Activated CD8-positive, alpha-beta T cell treated with anti-CD3 and anti-CD28 coated beads for 36 hours (primary cell): Measurements from ENCODE around the gene CACNA1B. TPM values are rescaled to one million over a fixed set of nuclear protein-coding genes. Genes with fewer than 3 reads are reported as not detected.

Experiments used
- ATAC-seq: fragments of 200-7000 bp; cut with Tn5 transposase; one replicate; pipeline ENCODE4 v1.10.0; 2021; ENCODE audit warnings: mild to moderate bottlenecking, moderate library complexity
- CTCF ChIA-PET: fragments of 350-600 bp; sonication (Branson Sonifier 250); formaldehyde crosslinking; loops from one replicate; lab custom pipeline; 2021; ENCODE audit warnings: antibody characterized with exemption; lab: Charles Lee
- POLR2A ChIA-PET: fragments of 350-600 bp; sonication (Branson Sonifier 250); formaldehyde crosslinking; loops from one replicate; lab custom pipeline; 2021; ENCODE audit warnings: antibody characterized with exemption; lab: Charles Lee
- DNase-seq: peaks from one replicate; pipeline ENCODE4 v3.0.0-alpha.2; 2020
- H3K27ac Mint-ChIP-seq: one replicate; pipeline ENCODE4 v1.8.0; 2021; ENCODE audit warnings: mild to moderate bottlenecking, mixed read lengths
- H3K27me3 Mint-ChIP-seq: one replicate; pipeline ENCODE4 v1.8.0; 2021; ENCODE audit warnings: mixed read lengths
- H3K36me3 Mint-ChIP-seq: one replicate; pipeline ENCODE4 v1.8.0; 2021; ENCODE audit warnings: low read depth, mixed read lengths
- H3K4me1 Mint-ChIP-seq: one replicate; pipeline ENCODE4 v1.8.0; 2021; ENCODE audit warnings: low read depth, mixed read lengths
- H3K4me3 Mint-ChIP-seq: one replicate; pipeline ENCODE4 v1.8.0; 2021; ENCODE audit warnings: mild to moderate bottlenecking, moderate library complexity, mixed read lengths
- H3K9me3 Mint-ChIP-seq: one replicate; pipeline ENCODE4 v1.8.0; 2021; ENCODE audit warnings: mixed read lengths
- intact Hi-C: fragments of 100-400 bp; cut with micrococcal nuclease; formaldehyde crosslinking; loops from one replicate; pipeline ENCODE4 v1.10.0; 2022
- total RNA-seq, 2 experiments: library from RNA; stranded (reverse); gene quantifications; one replicate each; pipeline ENCODE4 v1.2.3, GENCODE V29; 2021
- TF ChIP-seq, protein P1 (sequence below): fragments of 200-600 bp; IDR thresholded peaks from one replicate; pipeline ENCODE4 v1.8.0; 2022; ENCODE audit warnings: antibody characterized with exemption, mild to moderate bottlenecking

The CACNA1B gene
- total RNA-seq, 2 experiments from 2014 or later = not detected

DNA sequence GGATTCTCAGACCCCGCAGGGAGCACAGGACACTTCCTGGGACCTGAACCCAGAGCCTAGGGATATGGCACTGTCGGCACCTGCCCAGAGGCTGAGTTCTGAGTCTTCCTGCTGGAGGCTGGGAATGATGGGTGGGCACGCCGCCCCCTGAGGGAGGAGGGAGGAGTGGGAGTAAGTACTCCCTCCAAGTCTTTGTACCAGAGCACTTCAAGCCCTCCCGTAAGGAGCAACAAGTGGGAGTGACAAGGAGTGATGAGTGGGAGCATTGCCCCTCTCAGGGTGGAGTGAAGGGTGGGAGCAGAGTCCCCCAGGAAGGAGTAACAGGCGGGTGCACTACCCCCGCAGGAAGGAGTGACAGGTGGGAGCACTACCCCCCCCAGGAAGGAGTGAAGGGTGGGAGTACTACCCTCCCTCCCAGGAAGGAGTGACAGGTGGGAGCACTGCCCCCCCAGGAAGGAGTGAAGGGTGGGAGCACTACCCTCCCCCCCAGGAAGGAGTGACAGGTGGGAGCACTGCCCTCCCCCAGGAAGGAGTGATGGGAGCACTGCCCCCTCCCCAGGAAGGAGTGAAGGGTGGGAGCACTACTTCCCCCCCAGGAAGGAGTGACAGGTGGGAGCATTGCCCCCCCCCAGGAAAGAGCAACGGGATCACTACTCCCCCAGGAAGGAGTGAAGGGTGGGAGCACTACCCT, 100.1 kb downstream of the CACNA1B start:
- ChIA-PET POLR2A (no interaction called here), CTCF (no interaction called here)
- Mint-ChIP-seq H3K4me1 (no peaks in the 10 kb centered on the region), H3K27ac (no peak overlapping the region), H3K9me3 (no peaks in the 10 kb centered on the region), H3K27me3 (no peaks in the 10 kb centered on the region), H3K36me3 (no peaks in the 10 kb centered on the region), H3K4me3 (no peak overlapping the region)
- DNase-seq (no peak), ATAC-seq (no peak)
- intact Hi-C loops = no loop called here
- TF ChIP-seq, protein P1, sequence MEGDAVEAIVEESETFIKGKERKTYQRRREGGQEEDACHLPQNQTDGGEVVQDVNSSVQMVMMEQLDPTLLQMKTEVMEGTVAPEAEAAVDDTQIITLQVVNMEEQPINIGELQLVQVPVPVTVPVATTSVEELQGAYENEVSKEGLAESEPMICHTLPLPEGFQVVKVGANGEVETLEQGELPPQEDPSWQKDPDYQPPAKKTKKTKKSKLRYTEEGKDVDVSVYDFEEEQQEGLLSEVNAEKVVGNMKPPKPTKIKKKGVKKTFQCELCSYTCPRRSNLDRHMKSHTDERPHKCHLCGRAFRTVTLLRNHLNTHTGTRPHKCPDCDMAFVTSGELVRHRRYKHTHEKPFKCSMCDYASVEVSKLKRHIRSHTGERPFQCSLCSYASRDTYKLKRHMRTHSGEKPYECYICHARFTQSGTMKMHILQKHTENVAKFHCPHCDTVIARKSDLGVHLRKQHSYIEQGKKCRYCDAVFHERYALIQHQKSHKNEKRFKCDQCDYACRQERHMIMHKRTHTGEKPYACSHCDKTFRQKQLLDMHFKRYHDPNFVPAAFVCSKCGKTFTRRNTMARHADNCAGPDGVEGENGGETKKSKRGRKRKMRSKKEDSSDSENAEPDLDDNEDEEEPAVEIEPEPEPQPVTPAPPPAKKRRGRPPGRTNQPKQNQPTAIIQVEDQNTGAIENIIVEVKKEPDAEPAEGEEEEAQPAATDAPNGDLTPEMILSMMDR = no peak

DNA sequence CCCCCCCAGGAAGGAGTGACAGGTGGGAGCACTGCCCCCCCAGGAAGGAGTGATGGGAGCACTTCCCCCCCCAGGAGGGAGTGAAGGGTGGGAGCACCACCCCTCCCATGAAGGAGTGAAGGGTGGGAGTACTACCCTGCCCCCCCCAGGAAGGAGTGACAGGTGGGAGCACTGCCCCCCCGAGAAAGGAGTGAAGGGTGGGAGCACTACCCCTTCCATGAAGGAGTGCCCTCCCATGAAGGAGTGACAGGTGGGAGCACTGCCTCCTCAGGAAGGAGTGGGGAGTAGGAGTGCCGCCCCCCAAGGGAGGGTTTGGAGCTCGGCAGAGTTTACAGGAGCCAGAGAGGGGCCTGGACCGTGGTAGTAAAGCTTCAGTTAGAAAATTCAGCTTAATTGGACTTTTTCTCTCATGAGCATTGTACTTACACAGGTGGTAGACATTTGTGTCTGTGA, 100.7 kb downstream of the CACNA1B start:
- ChIA-PET CTCF (no interaction called here), POLR2A (no interaction called here)
- ATAC-seq (no peak), DNase-seq (no peak)
- Mint-ChIP-seq H3K36me3 (no peaks in the 10 kb centered on the region), H3K27ac (no peak overlapping the region), H3K4me1 (no peaks in the 10 kb centered on the region), H3K4me3 (no peak overlapping the region), H3K9me3 (no peaks in the 10 kb centered on the region), H3K27me3 (peaks cover under 1% of the 10 kb centered on the region)
- TF ChIP-seq, protein P1 = no peak
- intact Hi-C loops = no loop called here

DNA sequence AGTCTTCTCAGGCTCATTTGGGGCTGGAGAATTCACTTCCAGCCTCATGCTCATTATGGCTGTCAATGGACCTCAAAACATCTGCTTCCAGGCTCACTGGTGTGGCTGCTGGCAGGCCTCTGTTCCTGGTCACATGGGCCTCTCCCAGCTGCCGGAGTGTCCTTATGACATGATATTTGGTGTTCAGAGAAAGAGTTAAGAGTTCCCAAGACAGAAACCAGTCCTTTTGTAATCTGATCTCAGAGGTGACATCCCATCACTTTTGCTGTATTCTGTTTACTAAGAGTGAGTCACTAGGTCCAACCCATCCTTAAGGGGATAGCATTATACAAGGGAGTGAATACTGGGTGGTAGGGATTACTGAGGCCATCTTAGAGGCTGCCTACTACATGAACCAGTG, 104.6 kb downstream of the CACNA1B start:
- ATAC-seq (no peak), DNase-seq (no peak)
- H3K27ac Mint-ChIP-seq = no peak overlapping the region
- intact Hi-C loops = no loop called here
- H3K36me3 Mint-ChIP-seq = no peaks in the 10 kb centered on the region
- TF ChIP-seq, protein P1 = no peak
- no peak overlapping the region for H3K4me3 Mint-ChIP-seq
- POLR2A ChIA-PET = no interaction called here
- peaks cover 10% of the 10 kb centered on the region for H3K27me3 Mint-ChIP-seq
- no peaks in the 10 kb centered on the region for H3K9me3 Mint-ChIP-seq
- CTCF ChIA-PET = no interaction called here
- H3K4me1 Mint-ChIP-seq = no peaks in the 10 kb centered on the region

DNA sequence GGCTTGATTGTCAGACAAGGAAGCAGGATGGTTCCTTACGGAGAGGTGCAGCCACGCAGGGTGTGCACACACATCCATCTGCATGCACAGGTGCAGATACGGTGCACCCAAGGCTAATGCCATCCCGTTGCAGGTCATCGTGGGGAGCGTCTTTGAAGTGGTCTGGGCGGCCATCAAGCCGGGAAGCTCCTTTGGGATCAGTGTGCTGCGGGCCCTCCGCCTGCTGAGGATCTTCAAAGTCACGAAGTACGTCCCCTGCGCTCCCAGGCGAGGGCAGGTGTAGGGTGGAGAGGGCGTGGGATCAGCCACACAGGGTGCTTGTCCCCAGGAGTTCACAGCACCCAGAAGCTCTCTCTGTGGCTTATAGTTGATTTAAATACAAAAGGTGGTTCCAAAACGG, 106.4 kb downstream of the CACNA1B start:
- H3K9me3 Mint-ChIP-seq = no peaks in the 10 kb centered on the region
- POLR2A ChIA-PET = no interaction called here
- TF ChIP-seq, protein P1 = no peak
- H3K4me3 Mint-ChIP-seq = no peak overlapping the region
- H3K36me3 Mint-ChIP-seq = no peaks in the 10 kb centered on the region
- intact Hi-C loops = no loop called here
- H3K27me3 Mint-ChIP-seq = peaks cover 17% of the 10 kb centered on the region
- ATAC-seq = no peak
- no peak overlapping the region for H3K27ac Mint-ChIP-seq
- no peak for DNase-seq
- H3K4me1 Mint-ChIP-seq = no peaks in the 10 kb centered on the region
- CTCF ChIA-PET = no interaction called here

DNA sequence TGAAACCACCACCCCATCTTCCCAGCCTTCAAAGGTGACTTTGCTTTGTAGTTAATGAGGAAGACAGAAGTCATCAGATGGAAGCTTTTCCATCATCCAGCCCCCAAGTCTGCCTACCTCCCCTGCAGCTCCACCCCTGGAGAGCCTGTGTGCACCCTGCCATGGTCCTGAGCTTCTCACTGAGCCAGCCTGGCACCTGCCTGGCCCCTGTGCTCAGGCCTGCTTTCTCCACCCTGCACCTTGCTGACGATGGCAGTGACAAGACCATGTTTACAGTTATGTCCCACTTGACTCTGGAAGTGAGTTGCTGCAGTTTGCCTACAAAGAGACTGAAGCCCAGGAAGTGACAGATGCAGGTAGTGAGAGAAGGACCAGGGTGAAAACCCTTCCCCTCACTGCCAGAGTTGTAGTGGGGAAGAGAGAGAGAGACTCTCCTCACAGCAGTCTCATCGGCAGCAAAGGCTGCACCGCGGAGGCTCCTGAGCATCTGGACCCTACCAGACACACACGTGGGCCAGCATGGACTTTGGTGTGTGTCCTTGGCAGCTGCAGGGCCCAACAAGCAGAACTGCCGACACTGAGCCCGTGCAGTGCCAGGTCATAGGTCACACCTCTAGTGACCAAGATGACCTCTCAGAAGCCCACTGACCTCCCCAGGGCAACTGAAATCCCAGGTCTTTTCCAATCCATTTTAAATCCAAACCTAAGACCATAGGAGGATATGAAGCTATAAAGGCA, 107.1 kb downstream of the CACNA1B start:
- no peak overlapping the region for H3K27ac Mint-ChIP-seq
- ChIA-PET CTCF (no interaction called here), POLR2A (no interaction called here)
- TF ChIP-seq, protein P1 = no peak
- H3K4me1 Mint-ChIP-seq = no peaks in the 10 kb centered on the region
- ATAC-seq (no peak), DNase-seq (no peak)
- no peaks in the 10 kb centered on the region for H3K9me3 Mint-ChIP-seq
- peaks cover 17% of the 10 kb centered on the region for H3K27me3 Mint-ChIP-seq
- intact Hi-C loops = no loop called here
- no peak overlapping the region for H3K4me3 Mint-ChIP-seq
- H3K36me3 Mint-ChIP-seq = no peaks in the 10 kb centered on the region
